Activated CD8-positive, alpha-beta memory T cell treated with anti-CD3 and anti-CD28 coated beads for 4 hours (primary cell): ENCODE measurements around the gene KCTD5.
A peak's percentile ranks its signal among the peaks of the same experiment; 100 is the strongest.
"Not testable (repeated sequence)": the region's sequence is repeated elsewhere in the genome, so short reads cannot be mapped to it uniquely, and the experiment has no call there.

Experiments
- DNase-seq, 2 donors: peaks; one replicate each; pipeline ENCODE4 v3.0.0-alpha.2; 2020; ENCODE audit warnings: low read depth in 2 of 2

The KCTD5 gene

GRCh38 chr16:2673066-2673999 lies 9.0 kb upstream of the KCTD5 start:
- peak; percentile 87 to 89 for DNase-seq

- no peak for DNase-seq
Measured at GRCh38 chr16:2675021-2675420, 7.3 kb upstream of the KCTD5 start.

- DNase-seq, result no peak
Measured at GRCh38 chr16:2675714-2676113, 6.6 kb upstream of the KCTD5 start.

GRCh38 chr16:2676937-2677336 lies 5.4 kb upstream of the KCTD5 start:
- DNase-seq, result not testable (repeated sequence)

- DNase-seq, result not testable (repeated sequence)
Measured at GRCh38 chr16:2678206-2678965, 3.9 kb upstream of the KCTD5 start.

GRCh38 chr16:2679902-2680301 lies 2.4 kb upstream of the KCTD5 start:
- not testable (repeated sequence) for DNase-seq

GRCh38 chr16:2680360-2680759 lies 2.0 kb upstream of the KCTD5 start:
- not testable (repeated sequence) for DNase-seq

GRCh38 chr16:2683041-2683440 lies 718 bp downstream of the KCTD5 start:
- not testable (repeated sequence) for DNase-seq

GRCh38 chr16:2686075-2686474 lies 3.8 kb downstream of the KCTD5 start:
- not testable (repeated sequence) for DNase-seq

GRCh38 chr16:2686912-2687507 lies 4.7 kb downstream of the KCTD5 start:
- no peak for DNase-seq

- no peak for DNase-seq
Measured at GRCh38 chr16:2687531-2688308, 5.4 kb downstream of the KCTD5 start.

GRCh38 chr16:2689422-2689821 lies 7.1 kb downstream of the KCTD5 start:
- DNase-seq, result not testable (repeated sequence)

- no peak for DNase-seq
Measured at GRCh38 chr16:2689968-2690801, 7.9 kb downstream of the KCTD5 start.

- no peak for DNase-seq
Measured at GRCh38 chr16:2690852-2691251, 8.5 kb downstream of the KCTD5 start.

- no peak for DNase-seq
Measured at GRCh38 chr16:2691491-2692248, 9.3 kb downstream of the KCTD5 start.

- no peak for DNase-seq
Measured at GRCh38 chr16:2692251-2692947, 10.1 kb downstream of the KCTD5 start.

- DNase-seq, result no peak
Measured at GRCh38 chr16:2692948-2693651, 10.8 kb downstream of the KCTD5 start.

- not testable (repeated sequence) for DNase-seq
Measured at GRCh38 chr16:2696601-2697250, 14.4 kb downstream of the KCTD5 start.
